Cardiac muscle cell (in vitro differentiated cells and primary cell): ENCODE measurements around the gene EFHC2. TPM values are rescaled to one million over a fixed set of nuclear protein-coding genes. Genes with fewer than 3 reads are reported as not detected.

Experiments
- DNase-seq, 2 donors: peaks; one replicate each; pipeline versions ENCODE4 v3.0.0 to v3.0.0-alpha.2; 2010 to 2017; ENCODE audit warnings: low read depth in 1 of 2, low spot score in 1 of 2
- H3K27ac ChIP-seq: fragments of 200-600 bp; sonication (generic); 2 replicates; pipeline ENCODE4 v1.5.1; 2016
- H3K27me3 ChIP-seq: fragments of 200-600 bp; sonication (generic); 2 replicates; pipeline ENCODE4 v1.6.0; 2016; ENCODE audit warnings: control low read depth
- H3K36me3 ChIP-seq: fragments of 200-600 bp; sonication (generic); 2 replicates; pipeline ENCODE4 v1.5.1; 2016; ENCODE audit warnings: control low read depth
- H3K4me1 ChIP-seq: fragments of 200-600 bp; sonication (generic); 2 replicates; pipeline ENCODE4 v1.8.1; 2017; ENCODE audit warnings: low read depth, mild to moderate bottlenecking, mixed run types
- H3K4me3 ChIP-seq: fragments of 200-600 bp; sonication (generic); 2 replicates; pipeline ENCODE4 v1.5.1; 2016; ENCODE audit warnings: mild to moderate bottlenecking
- H3K9me3 ChIP-seq: fragments of 200-600 bp; sonication (generic); 2 replicates; pipeline ENCODE4 v1.5.1; 2017; ENCODE audit warnings: low read depth, mild to moderate bottlenecking, control low read depth
- polyA plus RNA-seq: library from polyadenylated mRNA; unstranded; fragments of >200 nt; fragmentation: Nextera tagmentation; extraction: Ambion mirVana; gene quantifications from 2 replicates; pipeline ENCODE4 v1.2.1, GENCODE V29; 2016
- total RNA-seq: library from RNA; depleted of rRNA; stranded (reverse); fragments of >200 nt; gene quantifications from 2 replicates; pipeline ENCODE4 v1.2.3, GENCODE V29; 2016
- TF ChIP-seq, protein P1 (sequence below): IDR thresholded peaks from 2 replicates; pipeline ENCODE4 v1.5.1; 2012; ENCODE audit warnings: low read depth, mild to moderate bottlenecking, low read length

Gene EFHC2
- total and polyA plus RNA-seq, 2 experiments from 2014 or later, result 3.8 to 6.5 TPM

DNA sequence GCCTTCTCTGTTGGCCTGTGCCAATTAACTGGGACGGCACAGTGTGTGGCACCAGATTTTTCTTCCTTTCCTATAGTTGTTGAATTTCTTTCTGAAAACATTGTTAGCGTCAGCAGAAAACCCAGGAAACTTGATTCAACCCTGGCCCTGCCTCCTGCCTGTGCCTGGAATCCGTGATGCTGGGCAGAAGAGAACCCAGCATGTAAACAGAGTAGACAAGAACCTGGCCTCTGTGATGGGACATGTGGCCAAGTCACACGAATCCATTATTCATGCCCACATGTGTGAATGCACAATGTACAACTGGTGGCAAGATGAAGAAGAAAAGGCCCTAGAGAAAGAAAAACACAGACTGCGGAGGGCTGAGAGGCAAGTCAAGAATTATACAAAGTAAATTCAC lies 111.4 kb downstream of the EFHC2 start:
- no peak for DNase-seq
- Histone ChIP-seq H3K9me3 (no peaks in the 10 kb centered on the region), H3K4me3 (no peak overlapping the region)

DNA sequence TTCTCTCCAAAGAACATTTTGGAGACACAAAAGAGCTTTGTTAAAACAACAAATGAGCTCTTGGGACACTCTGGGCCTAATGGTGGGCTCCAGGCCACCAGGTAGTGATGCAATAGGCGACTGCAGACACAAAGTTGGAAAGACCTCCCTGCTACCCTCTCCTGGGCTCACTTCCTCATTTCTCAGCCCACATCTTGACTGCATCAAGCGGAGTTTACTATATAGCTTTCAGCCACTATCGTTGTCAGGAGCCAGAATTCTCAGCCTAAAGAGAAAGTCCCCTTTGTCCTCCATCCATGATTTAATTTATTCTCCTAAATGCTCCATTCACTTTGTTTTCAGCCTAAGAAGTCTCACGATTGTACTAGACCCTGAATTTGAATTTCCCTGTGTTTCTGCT lies 114.9 kb downstream of the EFHC2 start:
- TF ChIP-seq, protein P1, sequence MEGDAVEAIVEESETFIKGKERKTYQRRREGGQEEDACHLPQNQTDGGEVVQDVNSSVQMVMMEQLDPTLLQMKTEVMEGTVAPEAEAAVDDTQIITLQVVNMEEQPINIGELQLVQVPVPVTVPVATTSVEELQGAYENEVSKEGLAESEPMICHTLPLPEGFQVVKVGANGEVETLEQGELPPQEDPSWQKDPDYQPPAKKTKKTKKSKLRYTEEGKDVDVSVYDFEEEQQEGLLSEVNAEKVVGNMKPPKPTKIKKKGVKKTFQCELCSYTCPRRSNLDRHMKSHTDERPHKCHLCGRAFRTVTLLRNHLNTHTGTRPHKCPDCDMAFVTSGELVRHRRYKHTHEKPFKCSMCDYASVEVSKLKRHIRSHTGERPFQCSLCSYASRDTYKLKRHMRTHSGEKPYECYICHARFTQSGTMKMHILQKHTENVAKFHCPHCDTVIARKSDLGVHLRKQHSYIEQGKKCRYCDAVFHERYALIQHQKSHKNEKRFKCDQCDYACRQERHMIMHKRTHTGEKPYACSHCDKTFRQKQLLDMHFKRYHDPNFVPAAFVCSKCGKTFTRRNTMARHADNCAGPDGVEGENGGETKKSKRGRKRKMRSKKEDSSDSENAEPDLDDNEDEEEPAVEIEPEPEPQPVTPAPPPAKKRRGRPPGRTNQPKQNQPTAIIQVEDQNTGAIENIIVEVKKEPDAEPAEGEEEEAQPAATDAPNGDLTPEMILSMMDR, result no peak
- Histone ChIP-seq H3K36me3 (no peaks in the 10 kb centered on the region), H3K4me3 (no peak overlapping the region), H3K27ac (no peak overlapping the region), H3K27me3 (no peaks in the 10 kb centered on the region), H3K9me3 (no peaks in the 10 kb centered on the region), H3K4me1 (no peaks in the 10 kb centered on the region)
- no peak for DNase-seq

More for the DNA sequence above, 111.4 kb downstream of the EFHC2 start:
- TF ChIP-seq, protein P1, result no peak
- Histone ChIP-seq H3K4me1 (no peaks in the 10 kb centered on the region), H3K36me3 (no peaks in the 10 kb centered on the region), H3K27me3 (no peaks in the 10 kb centered on the region), H3K27ac (no peak overlapping the region)

DNA sequence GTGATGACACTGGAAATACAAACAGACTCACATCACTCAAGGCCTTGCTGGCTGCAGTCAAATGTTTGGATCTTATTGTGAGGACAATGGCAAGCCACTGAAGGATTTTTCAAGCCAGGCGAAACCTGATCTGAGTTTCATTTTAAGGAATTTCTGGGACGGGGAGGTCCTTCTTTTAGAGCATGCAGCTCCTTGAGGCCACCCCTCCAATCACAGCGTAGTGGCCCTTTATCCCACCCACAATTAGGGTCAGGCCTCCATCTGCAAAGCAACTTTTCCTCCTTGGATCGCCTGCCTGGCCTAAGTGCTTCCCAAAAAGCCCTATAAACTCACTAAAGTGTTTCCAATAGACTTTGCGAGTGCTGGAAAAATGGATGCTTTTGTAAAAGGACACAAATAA lies 115.5 kb downstream of the EFHC2 start:
- H3K27me3 ChIP-seq, result no peaks in the 10 kb centered on the region
- H3K36me3 ChIP-seq, result no peaks in the 10 kb centered on the region
- H3K4me1 ChIP-seq, result no peaks in the 10 kb centered on the region
- no peaks in the 10 kb centered on the region for H3K9me3 ChIP-seq
- no peak overlapping the region for H3K4me3 ChIP-seq
- no peak for DNase-seq
- no peak overlapping the region for H3K27ac ChIP-seq
- TF ChIP-seq, protein P1, result no peak

- H3K36me3 ChIP-seq, result no peaks in the 10 kb centered on the region
- DNase-seq, result no peak
Measured at GRCh38 chrX:44225667-44226066, 117.8 kb downstream of the EFHC2 start.

GRCh38 chrX:44224760-44225159 lies 118.7 kb downstream of the EFHC2 start:
- TF ChIP-seq, protein P1, result no peak
- Histone ChIP-seq H3K4me1 (no peaks in the 10 kb centered on the region), H3K9me3 (no peaks in the 10 kb centered on the region), H3K36me3 (no peaks in the 10 kb centered on the region), H3K27me3 (no peaks in the 10 kb centered on the region), H3K4me3 (no peak overlapping the region), H3K27ac (no peak overlapping the region)
- no peak for DNase-seq

More at GRCh38 chrX:44225667-44226066, 117.8 kb downstream of the EFHC2 start:
- TF ChIP-seq, protein P1, result no peak
- Histone ChIP-seq H3K27me3 (no peaks in the 10 kb centered on the region), H3K4me1 (no peaks in the 10 kb centered on the region), H3K4me3 (no peak overlapping the region), H3K9me3 (no peaks in the 10 kb centered on the region), H3K27ac (no peak overlapping the region)

GRCh38 chrX:44223150-44223549 lies 120.3 kb downstream of the EFHC2 start:
- no peak overlapping the region for H3K27ac ChIP-seq
- H3K4me1 ChIP-seq, result no peaks in the 10 kb centered on the region
- H3K4me3 ChIP-seq, result no peak overlapping the region
- peak in 1 of 2 donors; percentile 40 for DNase-seq
- no peaks in the 10 kb centered on the region for H3K9me3 ChIP-seq
- no peaks in the 10 kb centered on the region for H3K36me3 ChIP-seq
- no peaks in the 10 kb centered on the region for H3K27me3 ChIP-seq
- TF ChIP-seq, protein P1, result no peak
